ENCODE measurements around the gene GLI2.

GLI2 gene

DNA sequence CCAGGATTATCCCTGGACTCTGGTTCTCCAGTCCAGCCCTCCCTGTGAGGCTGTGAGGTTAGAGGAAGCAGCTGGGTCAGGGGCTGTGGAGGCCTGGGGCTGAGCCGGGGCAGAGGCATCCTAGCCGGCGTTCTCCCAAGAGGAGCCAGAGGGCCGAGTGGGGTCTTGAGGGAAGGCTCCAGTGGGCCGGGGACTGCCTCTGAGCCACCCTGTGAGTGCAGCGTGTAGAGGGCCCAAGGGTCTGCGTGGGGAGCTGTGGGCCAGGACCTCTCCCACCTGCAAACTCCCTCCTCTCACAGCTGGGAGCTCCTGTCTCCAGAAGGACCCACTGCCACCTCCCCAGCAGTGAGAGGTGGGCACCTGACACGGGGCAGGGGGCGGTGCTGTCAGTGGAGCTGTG lies 41.0 kb downstream of the GLI2 start:
- peak overlapping the region; percentile 33 for H2BK120ac ChIP-seq (ENCODE audit: low read depth, low read length)
- peak overlapping the region in 1 of 2 donors; percentile 21 for H3K4me3 ChIP-seq (ENCODE audit: low read length in 2 of 2)
- peaks cover 0 to 24% of the 10 kb centered on the region in 2 donors for H3K36me3 ChIP-seq (replicated peaks in 1 of 2; ENCODE audit: control insufficient read depth in 2 of 2, insufficient read depth in 2 of 2, low read length in 2 of 2)
- H3K9ac ChIP-seq (ENCODE audit: low read depth, low read length, poor library complexity), result no peak overlapping the region
- H3K79me1 ChIP-seq (ENCODE audit: low read depth, low read length), result peaks cover 33% of the 10 kb centered on the region
- H4K91ac ChIP-seq (ENCODE audit: low read depth, low read length, poor library complexity), result no peak overlapping the region
- no peak overlapping the region for H4K8ac ChIP-seq (ENCODE audit: low read depth, low read length)
- peak overlapping the region; percentile 3 for H3K23ac ChIP-seq (ENCODE audit: low read depth, low read length, poor library complexity)
- no peak for DNase-seq (ENCODE audit: low spot score)
- H3K18ac ChIP-seq (ENCODE audit: low read length), result peak overlapping the region; percentile 35
- peak overlapping the region; percentile 1 for H2AK5ac ChIP-seq (ENCODE audit: low read depth, low read length)
- no peak overlapping the region for H3K4me2 ChIP-seq (ENCODE audit: insufficient read depth, low read length, poor library complexity, severe bottlenecking)
- H3K9me3 ChIP-seq (replicated peaks in 1 of 2; ENCODE audit: control insufficient read depth in 2 of 2, insufficient read depth in 1 of 2, low read depth in 1 of 2, low read length in 2 of 2), result no peaks in the 10 kb centered on the region
- no peak overlapping the region for H2AFZ ChIP-seq (ENCODE audit: low read length)
- no peak overlapping the region for H2BK15ac ChIP-seq (ENCODE audit: low read length)
- peak overlapping the region; percentile 59 for H3K14ac ChIP-seq (ENCODE audit: low read length)
- no CpG with 5 or more reads among the region's 9 CpGs for WGBS, 2 donors (ENCODE audit: extremely low coverage in 2 of 2, insufficient read length in 2 of 2, insufficient replicate concordance in 1 of 2)
- H2BK5ac ChIP-seq (ENCODE audit: low read length), result peak overlapping the region; percentile 35
- no peaks in the 10 kb centered on the region for H3K27me3 ChIP-seq (ENCODE audit: control insufficient read depth in 3 of 3, insufficient read depth in 3 of 3, low read depth in 1 of 3, low read length in 3 of 3)
- no peak overlapping the region for H2BK12ac ChIP-seq (ENCODE audit: low read length)
- H3K4me1 ChIP-seq (ENCODE audit: control insufficient read depth in 2 of 2, insufficient read depth in 1 of 2, low read depth in 1 of 2, low read length in 2 of 2), result peaks cover 15 to 21% of the 10 kb centered on the region in 2 donors
- H3K4ac ChIP-seq (ENCODE audit: low read length), result no peak overlapping the region
- H3K27ac ChIP-seq (replicated peaks; ENCODE audit: low read length), result no peak overlapping the region

DNA sequence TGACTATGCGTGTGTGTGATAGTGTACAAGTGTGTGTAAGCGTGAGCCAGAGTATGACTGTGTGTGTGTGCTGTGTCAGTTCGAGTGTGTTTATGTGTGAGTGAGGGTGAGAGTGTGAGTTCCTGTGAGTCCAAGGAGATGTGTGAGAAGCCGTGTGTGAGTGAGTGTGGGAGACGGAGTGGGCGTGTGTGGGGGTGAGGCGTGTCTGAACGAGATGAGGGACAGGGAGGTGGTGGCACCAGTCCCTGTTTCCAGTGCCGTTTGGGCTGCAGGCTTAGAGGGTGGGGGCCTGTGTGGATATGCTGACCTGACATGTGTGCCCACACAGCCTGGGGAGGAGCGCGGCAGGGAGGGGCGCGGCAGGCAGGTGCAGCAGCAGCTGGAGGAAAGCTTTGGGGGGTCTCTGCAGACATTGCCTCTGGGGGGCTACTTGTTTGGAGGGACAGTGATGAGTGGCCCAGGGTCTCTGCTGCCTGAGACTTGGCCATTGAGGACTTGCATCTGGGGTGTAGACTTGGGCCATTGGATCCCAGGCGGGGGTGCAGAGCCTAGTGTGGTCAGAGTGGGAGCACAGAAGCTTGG lies 41.6 kb downstream of the GLI2 start:
- peaks cover 9 to 16% of the 10 kb centered on the region in 2 donors for H3K4me1 ChIP-seq (ENCODE audit: control insufficient read depth in 2 of 2, insufficient read depth in 1 of 2, low read depth in 1 of 2, low read length in 2 of 2)
- H3K4ac ChIP-seq (ENCODE audit: low read length), result no peak overlapping the region
- H4K91ac ChIP-seq (ENCODE audit: low read depth, low read length, poor library complexity), result no peak overlapping the region
- H3K9me3 ChIP-seq (replicated peaks in 1 of 2; ENCODE audit: control insufficient read depth in 2 of 2, insufficient read depth in 1 of 2, low read depth in 1 of 2, low read length in 2 of 2), result no peaks in the 10 kb centered on the region
- H3K27ac ChIP-seq (replicated peaks; ENCODE audit: low read length), result no peak overlapping the region
- H2AK5ac ChIP-seq (ENCODE audit: low read depth, low read length), result no peak overlapping the region
- peaks cover 32% of the 10 kb centered on the region for H3K79me1 ChIP-seq (ENCODE audit: low read depth, low read length)
- peaks cover 0 to 24% of the 10 kb centered on the region in 2 donors for H3K36me3 ChIP-seq (replicated peaks in 1 of 2; ENCODE audit: control insufficient read depth in 2 of 2, insufficient read depth in 2 of 2, low read length in 2 of 2)
- H3K14ac ChIP-seq (ENCODE audit: low read length), result peak overlapping the region; percentile 74
- H3K27me3 ChIP-seq (ENCODE audit: control insufficient read depth in 3 of 3, insufficient read depth in 3 of 3, low read depth in 1 of 3, low read length in 3 of 3), result no peaks in the 10 kb centered on the region
- H3K9ac ChIP-seq (ENCODE audit: low read depth, low read length, poor library complexity), result no peak overlapping the region
- H3K4me2 ChIP-seq (ENCODE audit: insufficient read depth, low read length, poor library complexity, severe bottlenecking), result no peak overlapping the region
- WGBS, 2 donors (ENCODE audit: extremely low coverage in 2 of 2, insufficient read length in 2 of 2, insufficient replicate concordance in 1 of 2), result 100% methylated on average over 5 of the region's 14 CpGs; no CpG with 5 or more reads in 1 of the 2 donors
- H2BK15ac ChIP-seq (ENCODE audit: low read length), result no peak overlapping the region
- no peak overlapping the region for H4K8ac ChIP-seq (ENCODE audit: low read depth, low read length)
- H2AFZ ChIP-seq (ENCODE audit: low read length), result no peak overlapping the region
- no peak overlapping the region for H2BK12ac ChIP-seq (ENCODE audit: low read length)
- peak overlapping the region; percentile 39 for H3K18ac ChIP-seq (ENCODE audit: low read length)
- peak overlapping the region in 1 of 2 donors; percentile 21 for H3K4me3 ChIP-seq (ENCODE audit: low read length in 2 of 2)
- no peak overlapping the region for H2BK120ac ChIP-seq (ENCODE audit: low read depth, low read length)
- H3K23ac ChIP-seq (ENCODE audit: low read depth, low read length, poor library complexity), result peak overlapping the region; percentile 3
- DNase-seq (ENCODE audit: low spot score), result no peak
- H2BK5ac ChIP-seq (ENCODE audit: low read length), result peak overlapping the region; percentile 10

GRCh38 chr2:120777787-120778186 lies 42.1 kb downstream of the GLI2 start:
- Histone ChIP-seq H2AK5ac (ENCODE audit: low read depth, low read length) (no peak overlapping the region), H3K79me1 (ENCODE audit: low read depth, low read length) (peaks cover 34% of the 10 kb centered on the region), H3K9me3 (replicated peaks in 1 of 2; ENCODE audit: control insufficient read depth in 2 of 2, insufficient read depth in 1 of 2, low read depth in 1 of 2, low read length in 2 of 2) (no peaks in the 10 kb centered on the region), H3K18ac (ENCODE audit: low read length) (peak overlapping the region; percentile 81), H2BK12ac (ENCODE audit: low read length) (no peak overlapping the region), H4K91ac (ENCODE audit: low read depth, low read length, poor library complexity) (no peak overlapping the region), H3K4me3 (ENCODE audit: low read length in 2 of 2) (no peak overlapping the region), H3K23ac (ENCODE audit: low read depth, low read length, poor library complexity) (peak overlapping the region; percentile 20), H2BK5ac (ENCODE audit: low read length) (peak overlapping the region; percentile 10), H3K4me1 (ENCODE audit: control insufficient read depth in 2 of 2, insufficient read depth in 1 of 2, low read depth in 1 of 2, low read length in 2 of 2) (peaks cover 5 to 19% of the 10 kb centered on the region in 2 donors), H3K4ac (ENCODE audit: low read length) (no peak overlapping the region), H3K4me2 (ENCODE audit: insufficient read depth, low read length, poor library complexity, severe bottlenecking) (no peak overlapping the region), H3K27ac (replicated peaks; ENCODE audit: low read length) (no peak overlapping the region), H2AFZ (ENCODE audit: low read length) (no peak overlapping the region), H4K8ac (ENCODE audit: low read depth, low read length) (no peak overlapping the region), H3K14ac (ENCODE audit: low read length) (peak overlapping the region; percentile 40), H3K9ac (ENCODE audit: low read depth, low read length, poor library complexity) (no peak overlapping the region), H3K27me3 (ENCODE audit: control insufficient read depth in 3 of 3, insufficient read depth in 3 of 3, low read depth in 1 of 3, low read length in 3 of 3) (no peaks in the 10 kb centered on the region), H3K36me3 (replicated peaks in 1 of 2; ENCODE audit: control insufficient read depth in 2 of 2, insufficient read depth in 2 of 2, low read length in 2 of 2) (peaks cover 0 to 24% of the 10 kb centered on the region in 2 donors), H2BK15ac (ENCODE audit: low read length) (no peak overlapping the region), H2BK120ac (ENCODE audit: low read depth, low read length) (no peak overlapping the region)
- WGBS, 2 donors (ENCODE audit: extremely low coverage in 2 of 2, insufficient read length in 2 of 2, insufficient replicate concordance in 1 of 2), result no CpG with 5 or more reads among the region's 5 CpGs
- no peak for DNase-seq (ENCODE audit: low spot score)

GRCh38 chr2:120778244-120778643 lies 42.6 kb downstream of the GLI2 start:
- Histone ChIP-seq H3K4me3 (ENCODE audit: low read length in 2 of 2) (no peak overlapping the region), H3K23ac (ENCODE audit: low read depth, low read length, poor library complexity) (no peak overlapping the region), H3K18ac (ENCODE audit: low read length) (peak overlapping the region; percentile 59), H3K4me2 (ENCODE audit: insufficient read depth, low read length, poor library complexity, severe bottlenecking) (no peak overlapping the region), H3K27me3 (ENCODE audit: control insufficient read depth in 3 of 3, insufficient read depth in 3 of 3, low read depth in 1 of 3, low read length in 3 of 3) (no peaks in the 10 kb centered on the region), H4K91ac (ENCODE audit: low read depth, low read length, poor library complexity) (peak overlapping the region; percentile 9), H2BK5ac (ENCODE audit: low read length) (peak overlapping the region; percentile 10), H3K27ac (replicated peaks; ENCODE audit: low read length) (no peak overlapping the region), H2BK12ac (ENCODE audit: low read length) (no peak overlapping the region), H4K8ac (ENCODE audit: low read depth, low read length) (no peak overlapping the region), H3K36me3 (replicated peaks in 1 of 2; ENCODE audit: control insufficient read depth in 2 of 2, insufficient read depth in 2 of 2, low read length in 2 of 2) (peaks cover 0 to 24% of the 10 kb centered on the region in 2 donors), H3K4me1 (ENCODE audit: control insufficient read depth in 2 of 2, insufficient read depth in 1 of 2, low read depth in 1 of 2, low read length in 2 of 2) (peaks cover 8 to 24% of the 10 kb centered on the region in 2 donors), H3K79me1 (ENCODE audit: low read depth, low read length) (peaks cover 34% of the 10 kb centered on the region), H3K9me3 (replicated peaks in 1 of 2; ENCODE audit: control insufficient read depth in 2 of 2, insufficient read depth in 1 of 2, low read depth in 1 of 2, low read length in 2 of 2) (no peaks in the 10 kb centered on the region), H2AFZ (ENCODE audit: low read length) (no peak overlapping the region), H2BK120ac (ENCODE audit: low read depth, low read length) (no peak overlapping the region), H3K4ac (ENCODE audit: low read length) (no peak overlapping the region), H3K9ac (ENCODE audit: low read depth, low read length, poor library complexity) (no peak overlapping the region), H2BK15ac (ENCODE audit: low read length) (no peak overlapping the region), H2AK5ac (ENCODE audit: low read depth, low read length) (no peak overlapping the region), H3K14ac (ENCODE audit: low read length) (no peak overlapping the region)
- no CpG with 5 or more reads among the region's 12 CpGs for WGBS, 2 donors (ENCODE audit: extremely low coverage in 2 of 2, insufficient read length in 2 of 2, insufficient replicate concordance in 1 of 2)
- no peak for DNase-seq (ENCODE audit: low spot score)

Measured in neuronal stem cell (in vitro differentiated cells).